ENCODE data around the gene MCHR1.

DNA sequence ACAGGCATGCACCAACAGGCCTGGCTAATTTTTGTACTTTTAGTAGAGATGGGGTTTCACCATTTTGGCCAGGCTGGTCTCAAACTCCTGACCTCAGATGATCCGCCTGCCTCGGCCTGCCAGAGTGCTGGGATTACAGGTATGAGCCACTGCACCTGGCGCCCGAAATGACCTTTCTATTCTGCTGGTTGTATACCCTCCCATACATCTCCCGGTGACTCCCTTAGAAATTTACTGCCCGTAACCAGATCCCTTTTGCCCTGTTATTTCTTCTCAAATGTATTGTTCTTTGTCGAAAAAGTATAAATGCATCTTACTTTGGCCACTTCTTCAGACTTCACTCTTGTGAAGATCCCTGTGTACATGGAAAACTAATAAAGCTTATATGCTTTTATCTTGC is 22.0 kb downstream of the MCHR1 start:
- TF ChIP-seq, protein P1, sequence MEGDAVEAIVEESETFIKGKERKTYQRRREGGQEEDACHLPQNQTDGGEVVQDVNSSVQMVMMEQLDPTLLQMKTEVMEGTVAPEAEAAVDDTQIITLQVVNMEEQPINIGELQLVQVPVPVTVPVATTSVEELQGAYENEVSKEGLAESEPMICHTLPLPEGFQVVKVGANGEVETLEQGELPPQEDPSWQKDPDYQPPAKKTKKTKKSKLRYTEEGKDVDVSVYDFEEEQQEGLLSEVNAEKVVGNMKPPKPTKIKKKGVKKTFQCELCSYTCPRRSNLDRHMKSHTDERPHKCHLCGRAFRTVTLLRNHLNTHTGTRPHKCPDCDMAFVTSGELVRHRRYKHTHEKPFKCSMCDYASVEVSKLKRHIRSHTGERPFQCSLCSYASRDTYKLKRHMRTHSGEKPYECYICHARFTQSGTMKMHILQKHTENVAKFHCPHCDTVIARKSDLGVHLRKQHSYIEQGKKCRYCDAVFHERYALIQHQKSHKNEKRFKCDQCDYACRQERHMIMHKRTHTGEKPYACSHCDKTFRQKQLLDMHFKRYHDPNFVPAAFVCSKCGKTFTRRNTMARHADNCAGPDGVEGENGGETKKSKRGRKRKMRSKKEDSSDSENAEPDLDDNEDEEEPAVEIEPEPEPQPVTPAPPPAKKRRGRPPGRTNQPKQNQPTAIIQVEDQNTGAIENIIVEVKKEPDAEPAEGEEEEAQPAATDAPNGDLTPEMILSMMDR (conservative IDR thresholded peaks at IDR 0.05) = no peak
- TF ChIP-seq ZFX (IDR thresholded peaks at IDR 0.05) = no peak
